A673 (cell line): ENCODE measurements around the gene GRIN2A. TPM values are rescaled to one million over a fixed set of nuclear protein-coding genes. Genes with fewer than 3 reads are reported as not detected.

Experiments used
- BruUV-seq: library from RNA; stranded (reverse); fragments of 400-500 nt; replicated peaks from 2 replicates; lab custom pipeline; 2021; lab: Mats Ljungman, UMichigan
- CTCF ChIA-PET: fragments of 300-600 bp; sonication (Branson Sonifier 250); formaldehyde crosslinking; loops from one replicate; lab custom pipeline; 2022; ENCODE audit warnings: antibody characterized with exemption; lab: Charles Lee
- POLR2A ChIA-PET: fragments of 300-600 bp; sonication (Branson Sonifier 250); formaldehyde crosslinking; loops from one replicate; lab custom pipeline; 2022; ENCODE audit warnings: antibody characterized with exemption; ENCODE audit not compliant: low non-redundant PET; lab: Charles Lee
- DNase-seq: peaks from one replicate; pipeline ENCODE4 v3.0.0-alpha.2; 2015; ENCODE audit warnings: low spot score
- H3K27ac ChIP-seq: fragments of 200-600 bp; sonication (generic); 2 replicates; pipeline ENCODE4 v1.5.1; 2016; ENCODE audit warnings: mixed run types, low read depth, mild to moderate bottlenecking, mixed read lengths, antibody characterized with exemption, low read length; ENCODE audit not compliant: poor library complexity, severe bottlenecking
- H3K27me3 ChIP-seq: fragments of 200-600 bp; sonication (generic); replicated peaks from 2 replicates; pipeline ENCODE4 v1.6.1; 2017; ENCODE audit warnings: mixed run types, low read depth, mild to moderate bottlenecking, mixed read lengths, antibody characterized with exemption, low read length; ENCODE audit not compliant: insufficient read depth, poor library complexity
- H3K36me3 ChIP-seq: fragments of 200-600 bp; sonication (generic); 2 replicates; pipeline ENCODE4 v1.6.1; 2016; ENCODE audit warnings: mixed run types, mild to moderate bottlenecking, mixed read lengths, antibody characterized with exemption, low read length; ENCODE audit not compliant: insufficient read depth, poor library complexity, severe bottlenecking
- H3K4me1 ChIP-seq: fragments of 200-600 bp; sonication (generic); 2 replicates; pipeline ENCODE4 v1.6.1; 2017; ENCODE audit warnings: mixed run types, mild to moderate bottlenecking, mixed read lengths, antibody characterized with exemption, low read length; ENCODE audit not compliant: insufficient read depth, poor library complexity, severe bottlenecking
- H3K4me3 ChIP-seq: fragments of 200-600 bp; sonication (generic); 2 replicates; pipeline ENCODE4 v1.5.1; 2016; ENCODE audit warnings: low read depth, mixed run types, mild to moderate bottlenecking, mixed read lengths, low read length; ENCODE audit not compliant: poor library complexity, severe bottlenecking
- H3K9me3 ChIP-seq: fragments of 200-600 bp; sonication (generic); 2 replicates; pipeline ENCODE4 v1.6.1; 2016; ENCODE audit warnings: mixed run types, low read depth, mild to moderate bottlenecking, mixed read lengths, antibody characterized with exemption, low read length; ENCODE audit not compliant: poor library complexity, severe bottlenecking
- CTCF ChIP-seq: fragments of 300-800, 200-600 bp; sonication (generic); conservative IDR thresholded peaks from 2 replicates; pipeline ENCODE4 v1.5.1; 2017; ENCODE audit warnings: low read depth, mild to moderate bottlenecking, antibody characterized with exemption, low read length, moderate library complexity, mixed read lengths
- EZH2 ChIP-seq: fragments of 200-600 bp; sonication (generic); IDR thresholded peaks from 2 replicates; pipeline ENCODE4 v1.6.1; 2017; ENCODE audit warnings: borderline replicate concordance, low read depth, mild to moderate bottlenecking, mixed read lengths, antibody characterized with exemption, low read length; ENCODE audit not compliant: poor library complexity, severe bottlenecking
- intact Hi-C: fragments of 100-400 bp; cut with micrococcal nuclease; formaldehyde crosslinking; loops from one replicate; pipeline ENCODE4 v1.10.0; 2022; ENCODE audit not compliant: unreplicated experiment
- total RNA-seq: library from RNA; stranded (reverse); gene quantifications from 2 replicates; pipeline ENCODE4 v1.2.3, GENCODE V29; 2021

Gene GRIN2A
- total RNA-seq, 1 experiment from 2014 or later, result 1.2 TPM

DNA sequence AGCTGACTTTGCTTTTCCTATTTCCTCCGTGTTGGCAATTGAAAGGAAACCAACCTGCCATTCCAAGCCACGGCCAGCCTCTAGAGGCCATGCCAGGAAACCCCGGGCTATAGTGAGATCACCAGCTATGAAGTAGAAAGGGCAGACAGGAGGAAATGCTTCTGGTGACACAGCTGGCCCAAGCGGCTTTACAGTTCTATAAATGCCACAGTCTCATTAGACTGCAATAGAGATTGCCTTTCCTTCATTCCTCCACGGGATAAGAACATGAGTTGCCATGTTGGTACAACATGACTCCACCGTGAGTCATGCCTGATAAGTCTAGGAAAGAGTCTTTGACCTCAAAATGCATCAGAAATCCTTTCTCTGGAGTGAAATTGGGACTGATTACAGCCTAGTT is 384.9 kb downstream of the GRIN2A start:
- no peak for DNase-seq
- Histone ChIP-seq H3K4me1 (no peaks in the 10 kb centered on the region), H3K27ac (no peak overlapping the region), H3K27me3 (no peaks in the 10 kb centered on the region), H3K9me3 (no peaks in the 10 kb centered on the region), H3K36me3 (no peaks in the 10 kb centered on the region), H3K4me3 (no peak overlapping the region)
- CTCF ChIA-PET, result no interaction called here
- intact Hi-C loops, result no loop called here
- TF ChIP-seq CTCF (no peak), EZH2 (no peak)
- POLR2A ChIA-PET, result no interaction called here
- no TSS peak for BruUV-seq

- intact Hi-C loops, result no loop called here
- H3K9me3 ChIP-seq, result no peaks in the 10 kb centered on the region
- no peaks in the 10 kb centered on the region for H3K36me3 ChIP-seq
- CTCF ChIA-PET, result no interaction called here
- no peak for TF ChIP-seq CTCF
- TF ChIP-seq EZH2, result no peak
- H3K27me3 ChIP-seq, result no peaks in the 10 kb centered on the region
- POLR2A ChIA-PET, result no interaction called here
- BruUV-seq, result no TSS peak
- DNase-seq, result no peak
- H3K4me3 ChIP-seq, result no peak overlapping the region
- H3K4me1 ChIP-seq, result no peaks in the 10 kb centered on the region
- H3K27ac ChIP-seq, result no peak overlapping the region
Measured at GRCh38 chr16:9793623-9794022, 388.6 kb downstream of the GRIN2A start.

DNA sequence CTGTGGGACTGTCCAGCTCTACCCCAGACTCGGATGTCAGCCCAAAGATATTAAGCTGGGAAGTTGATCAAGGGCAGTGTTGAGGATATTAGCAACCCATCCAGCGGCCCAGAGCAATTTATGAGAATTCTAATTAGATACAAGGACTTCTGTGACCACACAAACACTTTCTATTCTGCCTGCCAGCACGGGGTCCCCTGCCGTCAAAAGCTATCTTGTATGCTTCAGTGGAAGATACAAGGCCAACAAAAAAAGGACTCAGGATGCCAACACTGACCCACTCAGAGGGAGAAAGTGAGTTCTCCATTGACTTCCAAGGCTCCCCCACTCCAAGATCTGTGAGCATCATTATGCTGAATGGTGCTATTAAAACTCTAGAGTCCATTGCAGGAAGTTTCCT is 390.7 kb downstream of the GRIN2A start:
- POLR2A ChIA-PET, result no interaction called here
- CTCF ChIA-PET, result no interaction called here
- Histone ChIP-seq H3K4me1 (no peaks in the 10 kb centered on the region), H3K27me3 (no peaks in the 10 kb centered on the region), H3K36me3 (no peaks in the 10 kb centered on the region), H3K4me3 (no peak overlapping the region), H3K9me3 (no peaks in the 10 kb centered on the region), H3K27ac (no peak overlapping the region)
- intact Hi-C loops, result no loop called here
- TF ChIP-seq EZH2 (no peak), CTCF (no peak)
- DNase-seq, result no peak
- no TSS peak for BruUV-seq
